GM21381 (cell line): ENCODE results near the gene ISOC2.
"Not testable (repeated sequence)": the region's sequence is repeated elsewhere in the genome, so short reads cannot be mapped to it uniquely, and the experiment has no call there.

Experiments used
- ATAC-seq: cut with Tn5 transposase; IDR thresholded peaks from one replicate; pipeline ENCODE4 v1.9.1; 2021; ENCODE audit warnings: mild to moderate bottlenecking, moderate library complexity; ENCODE audit not compliant: unreplicated experiment

ISOC2 gene

GRCh38 chr19:55460670-55461258, 678 bp downstream of the ISOC2 start:
- no peak for ATAC-seq

GRCh38 chr19:55459950-55460657, 1.3 kb downstream of the ISOC2 start:
- no peak for ATAC-seq

- no peak for ATAC-seq
Observed at GRCh38 chr19:55459551-55459949, 1.9 kb downstream of the ISOC2 start.

- no peak for ATAC-seq
Observed at GRCh38 chr19:55457683-55458457, 3.6 kb downstream of the ISOC2 start.

- no peak for ATAC-seq
Observed at GRCh38 chr19:55456347-55456746, 5.1 kb downstream of the ISOC2 start.

- no peak for ATAC-seq
Observed at GRCh38 chr19:55455576-55456235, 5.7 kb downstream of the ISOC2 start.

- ATAC-seq = no peak
Observed at GRCh38 chr19:55454787-55455243, 6.6 kb downstream of the ISOC2 start.

- ATAC-seq = no peak
Observed at GRCh38 chr19:55453511-55454260, 7.8 kb downstream of the ISOC2 start.

GRCh38 chr19:55452749-55453346, 8.6 kb downstream of the ISOC2 start:
- ATAC-seq = no peak

- ATAC-seq = no peak
Observed at GRCh38 chr19:55451965-55452748, 9.3 kb downstream of the ISOC2 start.

GRCh38 chr19:55451163-55451964, 10.1 kb downstream of the ISOC2 start:
- ATAC-seq = no peak

GRCh38 chr19:55449469-55449868, 12.0 kb downstream of the ISOC2 start:
- ATAC-seq = no peak

- not testable (repeated sequence) for ATAC-seq
Observed at GRCh38 chr19:55448175-55448490, 13.3 kb downstream of the ISOC2 start.

- no peak for ATAC-seq
Observed at GRCh38 chr19:55447421-55448174, 13.8 kb downstream of the ISOC2 start.

- ATAC-seq = no peak
Observed at GRCh38 chr19:55446060-55446459, 15.4 kb downstream of the ISOC2 start.

- ATAC-seq = no peak
Observed at GRCh38 chr19:55444646-55445045, 16.8 kb downstream of the ISOC2 start.

- no peak for ATAC-seq
Observed at GRCh38 chr19:55443824-55444480, 17.5 kb downstream of the ISOC2 start.
